ENCODE data around the gene LTBP4.

GRCh38 chr19:40659116-40659515 lies 57.9 kb downstream of the LTBP4 start:
- TF ChIP-seq POLR2A (IDR thresholded peaks at IDR 0.05) = no peak
- TF ChIP-seq CTCF (IDR thresholded peaks at IDR 0.05) = no peak
